ENCODE results near the gene ATP4A.
"Not testable (repeated sequence)": the region's sequence is repeated elsewhere in the genome, so short reads cannot be mapped to it uniquely, and the experiment has no call there.

- TF ChIP-seq POLR2A (IDR thresholded peaks at IDR 0.05); CTCF (IDR thresholded peaks at IDR 0.05 in 4 of 5, conservative IDR thresholded peaks at IDR 0.05 in 1 of 5): not testable (repeated sequence)
Measured at GRCh38 chr19:35595026-35595425, 31.6 kb upstream of the ATP4A start.

All from gastrocnemius medialis (tissue), 4 donors.